Thyroid gland (tissue), 4 donors: ENCODE measurements around the gene LRRN4CL.
"Not testable (repeated sequence)": the region's sequence is repeated elsewhere in the genome, so short reads cannot be mapped to it uniquely, and the experiment has no call there.

Experiments
- CTCF ChIP-seq, 6 experiments: fragments of 200-600 bp in 3 of 6; fragments of 450-650 bp in 3 of 6; sonication (generic) in 3 of 6; IDR thresholded peaks; one replicate each; pipeline ENCODE4 v1.5.1; 2016 to 2019; ENCODE audit warnings: antibody characterized with exemption in 6 of 6, mild to moderate bottlenecking in 2 of 6, inconsistent platforms in 1 of 6, moderate library complexity in 1 of 6
- POLR2A ChIP-seq, 2 donors: fragments of 450-650 bp; IDR thresholded peaks; one replicate each; pipeline ENCODE4 v1.6.1; 2017; ENCODE audit warnings: antibody characterized with exemption in 2 of 2, mild to moderate bottlenecking in 2 of 2, moderate library complexity in 1 of 2

GRCh38 chr11:62703921-62704320 lies 14.6 kb upstream of the LRRN4CL start:
- not testable (repeated sequence) for TF ChIP-seq CTCF, POLR2A (IDR thresholded peaks at IDR 0.05)
